Lower leg skin (tissue), 4 donors: ENCODE results near the gene NAV2. TPM values are rescaled to one million over a fixed set of nuclear protein-coding genes. Genes with fewer than 3 reads are reported as not detected.

Experiments used
- DNase-seq, 2 donors: peaks; one replicate each; pipeline ENCODE4 v3.0.0-alpha.2; 2019; ENCODE audit warnings: low spot score in 2 of 2
- H3K4me3 ChIP-seq: fragments of 200-600 bp; sonication (generic); 2 replicates; pipeline ENCODE4 v1.5.1; 2017; ENCODE audit warnings: mild to moderate bottlenecking, low read depth; ENCODE audit not compliant: poor library complexity, severe bottlenecking
- POLR2A ChIP-seq, 2 donors: fragments of 450-650 bp; IDR thresholded peaks; one replicate each; pipeline ENCODE4 v1.6.1; 2016 to 2017; ENCODE audit warnings: antibody characterized with exemption in 2 of 2, mild to moderate bottlenecking in 1 of 2, moderate library complexity in 1 of 2
- WGBS, 2 donors: methylation state at CpG; one replicate each; pipeline ENCODE4 v1.1.5; 2018; 5-methylcytosine and 5-hydroxymethylcytosine counted together
- intact Hi-C: fragments of 100-400 bp; cut with DNase I; formaldehyde crosslinking; loops from one replicate; pipeline ENCODE4 v1.15.0; 2023; ENCODE audit warnings: low total_unique reads
- total RNA-seq, 4 donors: library from RNA; depleted of rRNA; stranded (reverse); fragments of >200 nt; gene quantifications; one replicate each; pipeline ENCODE4 v1.1.0, GENCODE V29; 2016
- TF ChIP-seq, protein P1 (sequence below), 3 donors: fragments of 450-650 bp; IDR thresholded peaks; one replicate each; pipeline ENCODE4 v1.5.1; 2016; ENCODE audit warnings: antibody characterized with exemption in 3 of 3, mild to moderate bottlenecking in 3 of 3, moderate library complexity in 2 of 3

The NAV2 gene
- total RNA-seq, 4 donors from 2014 or later = 5.8 to 30.7 (median 21.0) TPM

- no peak for DNase-seq
- intact Hi-C loops = no loop called here
- no peak overlapping the region for H3K4me3 ChIP-seq
- 40 to 63% methylated on average over 3 of the region's 3 CpGs for WGBS, 2 donors
- TF ChIP-seq POLR2A (IDR thresholded peaks at IDR 0.05) = no peak
- TF ChIP-seq, protein P1, sequence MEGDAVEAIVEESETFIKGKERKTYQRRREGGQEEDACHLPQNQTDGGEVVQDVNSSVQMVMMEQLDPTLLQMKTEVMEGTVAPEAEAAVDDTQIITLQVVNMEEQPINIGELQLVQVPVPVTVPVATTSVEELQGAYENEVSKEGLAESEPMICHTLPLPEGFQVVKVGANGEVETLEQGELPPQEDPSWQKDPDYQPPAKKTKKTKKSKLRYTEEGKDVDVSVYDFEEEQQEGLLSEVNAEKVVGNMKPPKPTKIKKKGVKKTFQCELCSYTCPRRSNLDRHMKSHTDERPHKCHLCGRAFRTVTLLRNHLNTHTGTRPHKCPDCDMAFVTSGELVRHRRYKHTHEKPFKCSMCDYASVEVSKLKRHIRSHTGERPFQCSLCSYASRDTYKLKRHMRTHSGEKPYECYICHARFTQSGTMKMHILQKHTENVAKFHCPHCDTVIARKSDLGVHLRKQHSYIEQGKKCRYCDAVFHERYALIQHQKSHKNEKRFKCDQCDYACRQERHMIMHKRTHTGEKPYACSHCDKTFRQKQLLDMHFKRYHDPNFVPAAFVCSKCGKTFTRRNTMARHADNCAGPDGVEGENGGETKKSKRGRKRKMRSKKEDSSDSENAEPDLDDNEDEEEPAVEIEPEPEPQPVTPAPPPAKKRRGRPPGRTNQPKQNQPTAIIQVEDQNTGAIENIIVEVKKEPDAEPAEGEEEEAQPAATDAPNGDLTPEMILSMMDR (IDR thresholded peaks at IDR 0.05) = no peak
Measured at GRCh38 chr11:19803506-19803998, 90.9 kb downstream of the NAV2 start.

GRCh38 chr11:19805376-19805775, 92.7 kb downstream of the NAV2 start:
- no peak for TF ChIP-seq POLR2A (IDR thresholded peaks at IDR 0.05)
- TF ChIP-seq, protein P1 (IDR thresholded peaks at IDR 0.05) = no peak
- no peak for DNase-seq
- 71 to 83% methylated on average over 4 to 5 of the region's 5 CpGs for WGBS, 2 donors
- no peak overlapping the region for H3K4me3 ChIP-seq
- intact Hi-C loops = no loop called here

DNA sequence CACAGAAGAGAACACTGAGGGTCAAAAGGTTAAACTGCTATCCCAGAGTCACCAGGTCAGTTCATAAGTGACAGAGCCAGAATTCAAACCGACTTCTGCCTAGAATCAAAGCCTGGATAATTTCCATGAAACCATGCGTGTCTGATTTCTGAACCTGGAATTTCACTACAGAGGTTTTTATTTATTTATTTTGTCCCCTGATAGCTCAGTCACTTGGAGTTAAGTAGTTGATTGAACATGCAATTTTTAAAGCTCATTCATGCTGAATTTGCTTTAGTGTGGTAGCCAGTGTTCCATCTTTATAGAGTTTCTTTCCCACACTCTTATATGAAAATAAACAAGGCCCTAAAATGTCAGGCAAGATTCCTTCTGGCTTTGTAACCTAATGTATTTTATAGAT, 93.2 kb downstream of the NAV2 start:
- WGBS, 2 donors = 82 to 83% methylated on average over 2 of the region's 2 CpGs
- no peak for DNase-seq
- intact Hi-C loops = no loop called here
- H3K4me3 ChIP-seq = no peak overlapping the region
- TF ChIP-seq, protein P1 (IDR thresholded peaks at IDR 0.05) = no peak
- no peak for TF ChIP-seq POLR2A (IDR thresholded peaks at IDR 0.05)

DNA sequence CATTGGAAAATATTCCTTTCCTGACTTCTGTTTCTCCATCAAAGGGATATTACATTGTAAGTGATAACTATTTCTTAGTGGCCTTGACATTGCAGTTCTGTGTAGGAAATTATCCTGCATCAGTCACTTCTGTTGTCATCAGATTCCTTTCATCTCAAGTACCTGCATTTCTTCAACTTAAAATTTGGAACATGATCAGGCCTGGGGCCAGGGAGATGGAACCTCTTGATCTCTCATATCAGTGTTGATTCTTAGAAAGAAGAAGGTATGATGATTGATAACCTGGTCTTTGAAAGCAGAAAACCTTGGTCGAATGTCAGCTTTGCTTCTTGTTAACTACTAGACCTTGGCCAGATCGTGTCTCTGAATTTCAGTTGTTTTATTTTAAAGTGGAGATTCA, 93.6 kb downstream of the NAV2 start:
- TF ChIP-seq, protein P1 (IDR thresholded peaks at IDR 0.05) = no peak
- TF ChIP-seq POLR2A (IDR thresholded peaks at IDR 0.05) = no peak
- H3K4me3 ChIP-seq = no peak overlapping the region
- intact Hi-C loops = no loop called here
- 77 to 86% methylated on average over 2 of the region's 2 CpGs for WGBS, 2 donors
- no peak for DNase-seq

GRCh38 chr11:19808076-19808911, 95.7 kb downstream of the NAV2 start:
- DNase-seq = no peak
- TF ChIP-seq POLR2A (IDR thresholded peaks at IDR 0.05) = no peak
- intact Hi-C loops = no loop called here
- no peak overlapping the region for H3K4me3 ChIP-seq
- 90 to 92% methylated on average over 1 of the region's 1 CpG for WGBS, 2 donors

GRCh38 chr11:19810852-19811251, 98.2 kb downstream of the NAV2 start:
- WGBS, 2 donors = 73 to 81% methylated on average over 4 of the region's 4 CpGs
- intact Hi-C loops = no loop called here
- TF ChIP-seq POLR2A (IDR thresholded peaks at IDR 0.05) = no peak
- TF ChIP-seq, protein P1 (IDR thresholded peaks at IDR 0.05) = no peak

More at GRCh38 chr11:19810852-19811251, 98.2 kb downstream of the NAV2 start:
- H3K4me3 ChIP-seq = no peak overlapping the region
- no peak for DNase-seq
